ENCODE results near the gene PEAK1.

- TF ChIP-seq POLR2AphosphoS5 (IDR thresholded peaks at IDR 0.05) (no peak), EP300 (IDR thresholded peaks at IDR 0.05) (no peak)
- TF ChIP-seq, protein P1, sequence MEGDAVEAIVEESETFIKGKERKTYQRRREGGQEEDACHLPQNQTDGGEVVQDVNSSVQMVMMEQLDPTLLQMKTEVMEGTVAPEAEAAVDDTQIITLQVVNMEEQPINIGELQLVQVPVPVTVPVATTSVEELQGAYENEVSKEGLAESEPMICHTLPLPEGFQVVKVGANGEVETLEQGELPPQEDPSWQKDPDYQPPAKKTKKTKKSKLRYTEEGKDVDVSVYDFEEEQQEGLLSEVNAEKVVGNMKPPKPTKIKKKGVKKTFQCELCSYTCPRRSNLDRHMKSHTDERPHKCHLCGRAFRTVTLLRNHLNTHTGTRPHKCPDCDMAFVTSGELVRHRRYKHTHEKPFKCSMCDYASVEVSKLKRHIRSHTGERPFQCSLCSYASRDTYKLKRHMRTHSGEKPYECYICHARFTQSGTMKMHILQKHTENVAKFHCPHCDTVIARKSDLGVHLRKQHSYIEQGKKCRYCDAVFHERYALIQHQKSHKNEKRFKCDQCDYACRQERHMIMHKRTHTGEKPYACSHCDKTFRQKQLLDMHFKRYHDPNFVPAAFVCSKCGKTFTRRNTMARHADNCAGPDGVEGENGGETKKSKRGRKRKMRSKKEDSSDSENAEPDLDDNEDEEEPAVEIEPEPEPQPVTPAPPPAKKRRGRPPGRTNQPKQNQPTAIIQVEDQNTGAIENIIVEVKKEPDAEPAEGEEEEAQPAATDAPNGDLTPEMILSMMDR (IDR thresholded peaks at IDR 0.05): no peak
Measured at GRCh38 chr15:77104155-77104554, 315.7 kb downstream of the PEAK1 start.
